ENCODE results near the gene SERPINA1. TPM values are rescaled to one million over a fixed set of nuclear protein-coding genes. Genes with fewer than 3 reads are reported as not detected.

Gene SERPINA1
- not detected for total RNA-seq (ENCODE audit: unreplicated experiment)
- long read RNA-seq = 0 reads

DNA sequence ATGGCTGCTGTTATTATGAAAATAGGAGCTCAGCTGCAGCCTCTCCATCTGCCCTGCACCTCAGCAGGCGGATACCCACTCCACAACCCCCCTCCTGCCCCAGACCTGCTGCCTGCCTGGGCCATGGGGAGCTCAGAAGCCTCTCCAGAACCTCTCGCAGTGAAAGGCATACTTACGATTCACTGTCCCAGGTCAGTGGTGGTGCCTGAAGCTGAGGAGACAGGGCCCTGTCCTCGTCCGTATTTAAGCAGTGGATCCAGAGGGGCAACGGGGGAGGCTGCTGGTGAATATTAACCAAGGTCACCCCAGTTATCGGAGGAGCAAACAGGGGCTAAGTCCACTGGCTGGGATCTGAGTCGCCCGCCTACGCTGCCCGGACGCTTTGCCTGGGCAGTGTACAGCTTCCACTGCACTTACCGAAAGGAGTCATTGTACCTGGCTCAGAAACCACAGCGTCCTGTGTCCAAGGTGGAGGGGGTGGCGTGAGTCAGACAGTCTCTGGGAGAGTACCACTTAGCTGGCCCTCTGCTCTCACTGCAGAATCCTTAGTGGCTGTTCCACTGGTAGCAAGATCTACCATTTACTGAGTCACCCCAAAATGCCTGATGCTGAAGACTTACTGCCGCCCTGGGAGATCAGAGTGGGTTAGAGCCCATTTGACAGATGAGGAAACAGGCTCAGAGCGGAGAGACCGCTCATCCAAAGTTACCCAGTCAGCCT, at the start of gene SERPINA1:
Gene SERPINA1, minus strand, starts transcription at position 219 of the 720 bp plus-strand sequence. CDS start 5,365 bp downstream, outside the sequence.
- Mint-ChIP-seq H3K4me1 (ENCODE audit: low read depth, unreplicated experiment) (no peaks in the 10 kb centered on the region), H3K36me3 (ENCODE audit: unreplicated experiment) (no peaks in the 10 kb centered on the region), H3K9me3 (ENCODE audit: unreplicated experiment) (peaks cover under 1% of the 10 kb centered on the region), H3K27me3 (ENCODE audit: unreplicated experiment) (peaks cover 2% of the 10 kb centered on the region), H3K27ac (ENCODE audit: unreplicated experiment) (no peak within 1 kb of the TSS), H3K4me3 (ENCODE audit: unreplicated experiment) (no peak within 1 kb of the TSS)
- DNase-seq = no peak
- TF ChIP-seq, protein P1, sequence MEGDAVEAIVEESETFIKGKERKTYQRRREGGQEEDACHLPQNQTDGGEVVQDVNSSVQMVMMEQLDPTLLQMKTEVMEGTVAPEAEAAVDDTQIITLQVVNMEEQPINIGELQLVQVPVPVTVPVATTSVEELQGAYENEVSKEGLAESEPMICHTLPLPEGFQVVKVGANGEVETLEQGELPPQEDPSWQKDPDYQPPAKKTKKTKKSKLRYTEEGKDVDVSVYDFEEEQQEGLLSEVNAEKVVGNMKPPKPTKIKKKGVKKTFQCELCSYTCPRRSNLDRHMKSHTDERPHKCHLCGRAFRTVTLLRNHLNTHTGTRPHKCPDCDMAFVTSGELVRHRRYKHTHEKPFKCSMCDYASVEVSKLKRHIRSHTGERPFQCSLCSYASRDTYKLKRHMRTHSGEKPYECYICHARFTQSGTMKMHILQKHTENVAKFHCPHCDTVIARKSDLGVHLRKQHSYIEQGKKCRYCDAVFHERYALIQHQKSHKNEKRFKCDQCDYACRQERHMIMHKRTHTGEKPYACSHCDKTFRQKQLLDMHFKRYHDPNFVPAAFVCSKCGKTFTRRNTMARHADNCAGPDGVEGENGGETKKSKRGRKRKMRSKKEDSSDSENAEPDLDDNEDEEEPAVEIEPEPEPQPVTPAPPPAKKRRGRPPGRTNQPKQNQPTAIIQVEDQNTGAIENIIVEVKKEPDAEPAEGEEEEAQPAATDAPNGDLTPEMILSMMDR (IDR thresholded peaks at IDR 0.05; ENCODE audit: partially characterized antibody, unreplicated experiment) = no peak

DNA sequence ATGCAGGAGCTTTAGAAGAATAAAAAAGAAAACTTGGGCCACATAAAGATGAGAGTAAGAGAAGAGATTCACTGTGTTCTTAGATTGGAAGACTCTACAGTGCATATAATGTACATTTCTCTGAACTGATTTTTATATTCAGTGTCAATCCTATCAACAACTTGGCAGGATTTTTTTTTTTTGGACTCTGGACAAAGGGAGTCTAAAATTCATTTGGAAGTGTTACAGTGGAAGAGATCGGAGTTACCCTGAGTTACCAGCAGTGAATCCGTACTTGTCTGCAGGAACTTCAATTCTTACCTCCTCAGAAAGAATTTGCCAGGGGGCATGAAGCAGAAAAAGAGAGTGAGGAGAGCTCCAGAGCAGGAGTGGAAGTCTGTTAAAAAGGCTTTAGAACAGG, 40.2 kb upstream of the SERPINA1 start:
- no peaks in the 10 kb centered on the region for H3K4me1 Mint-ChIP-seq (ENCODE audit: low read depth, unreplicated experiment)
- H3K36me3 Mint-ChIP-seq (ENCODE audit: unreplicated experiment) = no peaks in the 10 kb centered on the region
- TF ChIP-seq, protein P1 (IDR thresholded peaks at IDR 0.05; ENCODE audit: partially characterized antibody, unreplicated experiment) = no peak
- no peak for DNase-seq
- H3K27me3 Mint-ChIP-seq (ENCODE audit: unreplicated experiment) = no peaks in the 10 kb centered on the region
- no peak overlapping the region for H3K4me3 Mint-ChIP-seq (ENCODE audit: unreplicated experiment)
- peaks cover 2% of the 10 kb centered on the region for H3K9me3 Mint-ChIP-seq (ENCODE audit: unreplicated experiment)
- H3K27ac Mint-ChIP-seq (ENCODE audit: unreplicated experiment) = no peak overlapping the region

DNA sequence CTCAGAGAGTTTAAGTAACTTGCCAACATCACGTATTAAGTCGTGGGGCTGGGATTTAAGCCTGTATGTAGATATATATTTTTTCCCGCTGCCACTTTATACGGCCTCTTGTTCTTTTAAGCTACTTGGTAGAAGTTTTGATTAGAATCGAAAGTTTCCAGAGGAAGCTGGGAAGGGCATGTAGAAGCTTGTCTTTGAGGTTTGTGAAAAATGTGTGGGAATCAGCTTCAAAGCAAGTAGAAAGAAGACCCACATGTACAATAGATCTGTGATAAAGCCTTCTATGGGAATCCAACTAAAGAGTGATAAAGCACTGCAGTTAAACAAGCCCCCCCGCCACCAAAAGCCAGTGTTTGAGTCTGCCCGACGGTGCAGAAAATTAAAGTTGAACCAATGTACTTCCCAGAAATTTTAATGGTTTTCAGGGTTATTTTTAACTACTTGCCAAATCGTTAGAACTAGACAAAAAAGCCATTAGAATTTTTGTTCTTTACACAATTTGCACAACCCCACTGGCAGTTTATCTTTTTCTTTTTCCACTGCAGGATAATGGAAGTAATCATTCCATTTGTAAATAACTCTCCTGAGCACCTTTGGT, 38.7 kb upstream of the SERPINA1 start:
- H3K27me3 Mint-ChIP-seq (ENCODE audit: unreplicated experiment) = no peaks in the 10 kb centered on the region
- no peaks in the 10 kb centered on the region for H3K4me1 Mint-ChIP-seq (ENCODE audit: low read depth, unreplicated experiment)
- no peak overlapping the region for H3K4me3 Mint-ChIP-seq (ENCODE audit: unreplicated experiment)
- H3K27ac Mint-ChIP-seq (ENCODE audit: unreplicated experiment) = no peak overlapping the region
- peaks cover 2% of the 10 kb centered on the region for H3K9me3 Mint-ChIP-seq (ENCODE audit: unreplicated experiment)
- no peaks in the 10 kb centered on the region for H3K36me3 Mint-ChIP-seq (ENCODE audit: unreplicated experiment)
- TF ChIP-seq, protein P1 (IDR thresholded peaks at IDR 0.05; ENCODE audit: partially characterized antibody, unreplicated experiment) = no peak
- no peak for DNase-seq

DNA sequence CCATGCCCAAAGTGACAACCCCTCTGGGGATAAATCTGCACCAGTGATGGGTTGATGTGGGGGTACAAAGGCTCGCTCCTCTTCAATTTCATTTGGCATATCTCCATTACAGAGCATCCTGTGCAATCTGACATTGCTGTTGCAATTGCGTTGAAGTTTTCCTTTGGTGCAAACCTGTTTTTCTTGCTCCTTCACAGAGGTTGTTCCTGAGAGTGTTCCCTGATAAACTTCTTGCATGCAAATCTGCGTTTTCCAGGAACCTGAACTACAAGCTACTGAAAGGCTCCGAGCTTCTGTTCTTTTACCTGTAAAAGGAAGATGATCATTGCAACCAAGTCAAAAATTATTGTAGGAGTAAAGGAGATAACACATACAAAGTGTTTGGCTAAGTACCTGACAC, 38.1 kb upstream of the SERPINA1 start:
- H3K4me3 Mint-ChIP-seq (ENCODE audit: unreplicated experiment) = no peak overlapping the region
- H3K27me3 Mint-ChIP-seq (ENCODE audit: unreplicated experiment) = no peaks in the 10 kb centered on the region
- TF ChIP-seq, protein P1 (IDR thresholded peaks at IDR 0.05; ENCODE audit: partially characterized antibody, unreplicated experiment) = no peak
- H3K27ac Mint-ChIP-seq (ENCODE audit: unreplicated experiment) = no peak overlapping the region
- H3K4me1 Mint-ChIP-seq (ENCODE audit: low read depth, unreplicated experiment) = no peaks in the 10 kb centered on the region
- DNase-seq = no peak
- H3K9me3 Mint-ChIP-seq (ENCODE audit: unreplicated experiment) = peaks cover 2% of the 10 kb centered on the region
- H3K36me3 Mint-ChIP-seq (ENCODE audit: unreplicated experiment) = no peaks in the 10 kb centered on the region

DNA sequence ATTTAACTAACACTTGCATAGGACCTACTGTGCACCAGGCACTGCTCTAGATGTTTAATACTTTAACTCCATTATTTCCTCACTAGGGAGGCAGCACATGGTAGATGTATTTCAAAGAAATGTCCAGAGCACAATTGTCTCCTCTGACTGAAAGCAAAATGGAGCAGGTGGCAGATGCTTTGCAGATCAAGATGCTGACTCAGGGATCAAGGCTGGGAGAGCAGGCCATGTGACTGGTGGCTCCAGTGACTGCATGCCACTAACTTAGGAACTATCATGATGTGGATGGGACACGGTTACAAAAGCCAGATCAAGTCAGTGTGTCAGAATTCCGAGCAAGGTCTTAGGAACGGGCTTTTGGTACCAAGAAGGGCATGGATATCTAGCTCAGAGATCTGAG, 36.0 kb upstream of the SERPINA1 start:
- DNase-seq = no peak
- H3K4me1 Mint-ChIP-seq (ENCODE audit: low read depth, unreplicated experiment) = no peaks in the 10 kb centered on the region
- H3K36me3 Mint-ChIP-seq (ENCODE audit: unreplicated experiment) = peaks cover 10% of the 10 kb centered on the region
- H3K4me3 Mint-ChIP-seq (ENCODE audit: unreplicated experiment) = no peak overlapping the region
- no peaks in the 10 kb centered on the region for H3K27me3 Mint-ChIP-seq (ENCODE audit: unreplicated experiment)
- peaks cover 2% of the 10 kb centered on the region for H3K9me3 Mint-ChIP-seq (ENCODE audit: unreplicated experiment)
- TF ChIP-seq, protein P1 (IDR thresholded peaks at IDR 0.05; ENCODE audit: partially characterized antibody, unreplicated experiment) = no peak
- H3K27ac Mint-ChIP-seq (ENCODE audit: unreplicated experiment) = no peak overlapping the region
